ENCODE results near the gene DOK1.

GRCh38 chr2:74507926-74508520 lies 46.5 kb upstream of the DOK1 start:
- TF ChIP-seq POLR2A (IDR thresholded peaks at IDR 0.05) (no peak), CTCF (IDR thresholded peaks at IDR 0.05) (no peak)
